Measurements from ENCODE around the gene MYOZ2.
A peak's percentile ranks its signal among the peaks of the same experiment; 100 is the strongest.

Gene MYOZ2

DNA sequence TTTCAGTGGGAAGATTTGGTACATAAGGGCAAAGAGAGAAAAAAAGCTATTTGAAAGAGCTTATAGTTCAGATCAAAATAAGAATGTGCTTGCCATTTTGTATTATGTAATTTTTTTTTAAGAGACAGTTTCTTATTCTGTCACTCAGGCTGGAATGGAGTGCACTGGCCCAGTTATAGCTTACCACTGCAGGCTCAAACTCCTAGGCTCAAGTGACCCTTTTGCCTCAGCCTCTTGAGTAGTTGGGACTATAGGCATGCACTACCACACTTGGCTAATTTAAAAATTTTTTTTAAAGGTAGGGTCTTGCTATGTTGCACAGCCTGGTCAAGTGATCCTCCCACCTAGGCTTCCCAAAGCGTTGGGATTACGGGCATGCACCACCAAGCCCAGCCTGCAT is 54.7 kb downstream of the MYOZ2 start:
- H3K4me1 ChIP-seq = peaks cover 15% of the 10 kb centered on the region

DNA sequence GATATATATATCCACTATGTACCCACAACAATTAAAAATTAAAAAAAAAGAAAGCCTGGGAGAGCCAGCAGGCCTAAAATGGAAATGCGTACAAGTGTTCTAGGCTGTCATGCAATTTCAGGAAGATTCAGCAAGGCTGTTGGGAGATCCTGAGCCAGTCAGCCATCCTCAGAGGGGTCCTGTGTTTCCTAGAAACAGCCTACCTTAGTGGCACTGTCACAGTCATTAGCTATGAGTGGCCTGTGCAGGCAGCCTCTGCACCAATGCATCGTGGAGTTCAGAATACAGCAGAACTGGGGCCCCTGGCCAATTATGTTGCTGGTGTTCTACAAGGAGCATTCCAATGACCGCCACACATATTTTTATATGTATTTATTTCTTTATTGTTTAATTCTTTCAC is 55.9 kb downstream of the MYOZ2 start:
- Histone ChIP-seq H3K4me3 (no peak overlapping the region), H3K4me1 (peaks cover 15% of the 10 kb centered on the region), H3K9me3 (no peaks in the 10 kb centered on the region), H3K27me3 (ENCODE audit: low read depth) (no peaks in the 10 kb centered on the region), H3K36me3 (replicated peaks) (no peaks in the 10 kb centered on the region)
- in situ Hi-C loops (cut with MboI; ENCODE audit: low sequenced_read_pairs) = no loop called here
- no peak for DNase-seq (ENCODE audit: low spot score in 2 of 2)

More for the DNA sequence above, 54.7 kb downstream of the MYOZ2 start:
- Histone ChIP-seq H3K36me3 (replicated peaks) (no peaks in the 10 kb centered on the region), H3K9me3 (no peaks in the 10 kb centered on the region), H3K4me3 (no peak overlapping the region), H3K27me3 (ENCODE audit: low read depth) (no peaks in the 10 kb centered on the region)
- DNase-seq (ENCODE audit: low spot score in 2 of 2) = no peak
- in situ Hi-C loops (cut with MboI; ENCODE audit: low sequenced_read_pairs) = no loop called here

- DNase-seq (ENCODE audit: low spot score in 2 of 2) = no peak
- H3K4me1 ChIP-seq = no peaks in the 10 kb centered on the region
These were observed 62.2 kb downstream of the MYOZ2 start for GRCh38 chr4:119197772-119198212.

GRCh38 chr4:119204916-119205315 is 69.3 kb downstream of the MYOZ2 start:
- in situ Hi-C loops (cut with MboI; ENCODE audit: low sequenced_read_pairs) = no loop called here
- H3K4me3 ChIP-seq = no peak overlapping the region

More at GRCh38 chr4:119197772-119198212, 62.2 kb downstream of the MYOZ2 start:
- Histone ChIP-seq H3K9me3 (no peaks in the 10 kb centered on the region), H3K4me3 (no peak overlapping the region), H3K36me3 (replicated peaks) (no peaks in the 10 kb centered on the region), H3K27me3 (ENCODE audit: low read depth) (no peaks in the 10 kb centered on the region)
- in situ Hi-C loops (cut with MboI; ENCODE audit: low sequenced_read_pairs) = no loop called here

DNA sequence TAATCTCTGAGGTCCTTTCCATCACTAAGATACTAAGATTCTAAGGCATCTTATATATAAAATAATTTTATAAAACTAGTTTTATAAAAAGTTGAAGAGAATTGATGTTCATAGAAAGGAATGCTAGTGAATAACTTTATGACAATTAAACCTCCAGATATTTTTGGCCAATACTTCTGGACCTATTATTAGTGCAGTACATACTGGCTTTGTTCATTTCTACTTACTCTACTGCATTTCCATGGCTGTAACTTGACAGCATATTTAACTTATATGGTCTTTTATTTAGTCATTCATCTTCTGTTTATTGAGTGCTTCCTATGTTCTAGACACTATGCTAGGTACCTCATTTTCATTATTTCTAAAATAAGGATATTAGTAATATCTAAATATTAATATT is 70.1 kb downstream of the MYOZ2 start:
- H3K4me1 ChIP-seq = no peaks in the 10 kb centered on the region

More at GRCh38 chr4:119204916-119205315, 69.3 kb downstream of the MYOZ2 start:
- H3K9me3 ChIP-seq = no peaks in the 10 kb centered on the region
- DNase-seq (ENCODE audit: low spot score in 2 of 2) = no peak
- H3K27me3 ChIP-seq (ENCODE audit: low read depth) = no peaks in the 10 kb centered on the region
- no peaks in the 10 kb centered on the region for H3K36me3 ChIP-seq (replicated peaks)
- no peaks in the 10 kb centered on the region for H3K4me1 ChIP-seq

GRCh38 chr4:119206178-119206577 is 70.5 kb downstream of the MYOZ2 start:
- Histone ChIP-seq H3K4me3 (no peak overlapping the region), H3K4me1 (no peaks in the 10 kb centered on the region), H3K27me3 (ENCODE audit: low read depth) (no peaks in the 10 kb centered on the region), H3K9me3 (no peaks in the 10 kb centered on the region), H3K36me3 (replicated peaks) (no peaks in the 10 kb centered on the region)
- in situ Hi-C loops (cut with MboI; ENCODE audit: low sequenced_read_pairs) = no loop called here
- no peak for DNase-seq (ENCODE audit: low spot score in 2 of 2)

More for the DNA sequence above, 70.1 kb downstream of the MYOZ2 start:
- Histone ChIP-seq H3K36me3 (replicated peaks) (no peaks in the 10 kb centered on the region), H3K9me3 (no peaks in the 10 kb centered on the region), H3K27me3 (ENCODE audit: low read depth) (no peaks in the 10 kb centered on the region), H3K4me3 (no peak overlapping the region)
- no peak for DNase-seq (ENCODE audit: low spot score in 2 of 2)
- in situ Hi-C loops (cut with MboI; ENCODE audit: low sequenced_read_pairs) = no loop called here

GRCh38 chr4:119207051-119207450 is 71.4 kb downstream of the MYOZ2 start:
- DNase-seq (ENCODE audit: low spot score in 2 of 2) = no peak
- peaks cover 4% of the 10 kb centered on the region for H3K4me1 ChIP-seq
- no peaks in the 10 kb centered on the region for H3K27me3 ChIP-seq (ENCODE audit: low read depth)
- H3K9me3 ChIP-seq = no peaks in the 10 kb centered on the region
- in situ Hi-C loops (cut with MboI; ENCODE audit: low sequenced_read_pairs) = no loop called here
- H3K4me3 ChIP-seq = no peak overlapping the region
- H3K36me3 ChIP-seq (replicated peaks) = no peaks in the 10 kb centered on the region

GRCh38 chr4:119209077-119209476 is 73.4 kb downstream of the MYOZ2 start:
- in situ Hi-C loops (cut with MboI; ENCODE audit: low sequenced_read_pairs) = no loop called here
- H3K9me3 ChIP-seq = no peaks in the 10 kb centered on the region
- H3K4me3 ChIP-seq = no peak overlapping the region
- H3K27me3 ChIP-seq (ENCODE audit: low read depth) = no peaks in the 10 kb centered on the region
- no peaks in the 10 kb centered on the region for H3K36me3 ChIP-seq (replicated peaks)
- peaks cover 4% of the 10 kb centered on the region for H3K4me1 ChIP-seq
- no peak for DNase-seq (ENCODE audit: low spot score in 2 of 2)

- Histone ChIP-seq H3K9me3 (no peaks in the 10 kb centered on the region), H3K27me3 (ENCODE audit: low read depth) (no peaks in the 10 kb centered on the region), H3K4me1 (peaks cover 4% of the 10 kb centered on the region), H3K36me3 (replicated peaks) (no peaks in the 10 kb centered on the region), H3K4me3 (no peak overlapping the region)
- in situ Hi-C loops (cut with MboI; ENCODE audit: low sequenced_read_pairs) = no loop called here
- DNase-seq (ENCODE audit: low spot score in 2 of 2) = no peak
These were observed 74.0 kb downstream of the MYOZ2 start for GRCh38 chr4:119209586-119209985.

GRCh38 chr4:119210775-119211174 is 75.1 kb downstream of the MYOZ2 start:
- Histone ChIP-seq H3K4me1 (peaks cover 4% of the 10 kb centered on the region), H3K36me3 (replicated peaks) (no peaks in the 10 kb centered on the region), H3K27me3 (ENCODE audit: low read depth) (no peaks in the 10 kb centered on the region), H3K9me3 (no peaks in the 10 kb centered on the region), H3K4me3 (no peak overlapping the region)
- in situ Hi-C loops (cut with MboI; ENCODE audit: low sequenced_read_pairs) = no loop called here
- DNase-seq (ENCODE audit: low spot score in 2 of 2) = no peak

GRCh38 chr4:119211867-119212233 is 76.2 kb downstream of the MYOZ2 start:
- Histone ChIP-seq H3K27me3 (ENCODE audit: low read depth) (no peaks in the 10 kb centered on the region), H3K9me3 (no peaks in the 10 kb centered on the region), H3K4me1 (peaks cover 4% of the 10 kb centered on the region), H3K36me3 (replicated peaks) (no peaks in the 10 kb centered on the region), H3K4me3 (peak overlapping the region; percentile 87)
- DNase-seq (ENCODE audit: low spot score in 2 of 2) = no peak
- in situ Hi-C loops (cut with MboI; ENCODE audit: low sequenced_read_pairs) = no loop called here

DNA sequence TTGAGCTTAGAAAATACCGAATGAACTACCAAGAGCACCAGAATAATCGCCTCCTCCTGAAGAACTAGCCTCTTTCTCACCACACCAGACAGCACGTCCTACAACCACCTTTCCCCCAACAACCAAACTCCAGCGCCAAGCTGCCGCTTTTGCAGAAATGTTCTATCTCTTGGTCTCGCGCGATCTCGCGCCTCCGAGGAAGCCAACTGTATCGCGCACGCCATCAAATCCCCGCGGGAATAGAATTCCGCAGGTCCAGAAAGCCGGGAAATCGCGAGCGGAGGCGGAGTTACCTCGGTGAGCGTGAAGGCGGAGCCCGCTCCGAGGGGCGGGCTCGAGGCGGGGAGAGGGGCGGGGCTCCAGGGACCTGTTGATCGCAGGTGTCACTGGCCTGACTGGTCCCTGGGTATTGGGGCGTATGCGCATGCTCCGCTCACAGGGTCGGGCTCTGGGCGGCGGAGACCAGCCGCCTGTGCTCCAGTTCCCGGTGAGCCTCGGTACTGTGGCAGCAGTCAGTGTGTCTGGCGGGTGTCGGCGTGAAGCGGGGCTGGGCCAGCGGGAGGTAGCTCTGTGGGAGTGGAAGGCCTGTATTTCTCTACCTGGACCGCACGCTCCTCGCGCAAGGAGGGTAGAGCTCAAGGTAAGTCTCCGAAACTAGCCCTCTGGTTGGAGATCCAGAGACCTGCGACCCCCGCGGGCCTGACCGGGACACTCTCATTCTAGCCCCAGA is 76.8 kb downstream of the MYOZ2 start, which contains the start of gene USP53:
Gene USP53, plus strand, starts transcription at position 480 of the 730 bp plus-strand sequence. CDS start 27,047 bp downstream, outside the sequence.
- H3K4me1 ChIP-seq = peaks cover 4% of the 10 kb centered on the region
- in situ Hi-C loops (cut with MboI; ENCODE audit: low sequenced_read_pairs) = no loop called here
- peak; percentile 94 to 99 for DNase-seq (ENCODE audit: low spot score in 2 of 2)

DNA sequence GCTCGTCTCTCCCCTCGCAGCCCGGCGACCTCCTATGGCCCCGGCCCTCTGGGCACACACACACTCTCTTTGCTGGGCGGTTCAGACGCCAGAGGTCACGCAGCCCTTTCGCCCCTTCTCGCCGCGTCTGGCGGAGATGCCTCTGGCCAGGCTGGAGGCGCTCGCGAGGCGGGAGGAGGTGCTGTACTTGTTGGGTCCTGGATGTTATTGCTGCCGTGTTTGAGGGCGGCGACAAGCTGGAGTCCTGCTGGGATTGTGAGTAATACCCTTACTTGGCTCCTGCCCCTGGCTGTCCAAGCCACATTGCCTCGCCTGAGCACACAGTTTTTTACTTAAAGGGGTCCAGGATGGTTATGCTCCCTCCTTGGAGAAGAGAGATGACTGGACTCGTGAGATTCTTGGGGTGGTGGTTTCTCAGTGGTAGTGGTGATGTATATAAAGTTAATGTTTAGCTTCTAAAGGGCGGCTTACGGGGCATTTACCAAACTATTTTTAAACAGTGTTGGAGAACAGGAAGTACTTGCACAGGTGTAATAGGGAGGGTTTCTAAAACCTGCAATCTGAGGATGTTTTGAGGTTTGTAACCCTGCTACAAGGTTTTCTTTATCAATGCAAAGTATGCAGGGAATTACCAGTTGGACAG is 77.5 kb downstream of the MYOZ2 start:
- H3K27me3 ChIP-seq (ENCODE audit: low read depth) = no peaks in the 10 kb centered on the region
- peak overlapping the region; percentile 87 for H3K4me3 ChIP-seq
- no peaks in the 10 kb centered on the region for H3K36me3 ChIP-seq (replicated peaks)
- H3K4me1 ChIP-seq = peaks cover 4% of the 10 kb centered on the region
- H3K9me3 ChIP-seq = no peaks in the 10 kb centered on the region
- DNase-seq (ENCODE audit: low spot score in 2 of 2) = peak; percentile 79 to 91
- in situ Hi-C loops (cut with MboI; ENCODE audit: low sequenced_read_pairs) = no loop called here

More for the DNA sequence above, 76.8 kb downstream of the MYOZ2 start, which contains the start of gene USP53:
- no peaks in the 10 kb centered on the region for H3K9me3 ChIP-seq
- no peaks in the 10 kb centered on the region for H3K27me3 ChIP-seq (ENCODE audit: low read depth)
- peak within 1 kb of the TSS; percentile 87 for H3K4me3 ChIP-seq
- H3K36me3 ChIP-seq (replicated peaks) = no peaks in the 10 kb centered on the region

DNA sequence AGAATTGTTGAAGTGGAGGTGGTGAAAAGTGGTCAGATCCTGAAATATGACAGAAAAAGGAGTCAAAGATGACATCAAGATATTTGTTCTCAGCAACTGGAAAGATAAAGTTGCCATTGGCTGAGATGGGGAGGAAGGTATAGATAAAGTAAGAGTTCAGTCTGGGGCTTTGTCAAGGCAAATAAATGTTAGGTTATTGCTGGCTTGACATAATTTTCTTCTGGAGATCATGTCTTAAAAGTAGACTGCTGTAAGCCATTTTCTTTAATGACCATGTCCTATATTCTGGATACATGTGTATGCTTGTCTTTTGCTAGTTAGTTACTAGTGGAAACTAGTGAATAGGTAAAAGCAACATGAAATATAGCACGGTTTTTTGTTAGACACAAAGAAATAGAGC is 82.5 kb downstream of the MYOZ2 start:
- DNase-seq (ENCODE audit: low spot score in 2 of 2) = no peak
- Histone ChIP-seq H3K9me3 (no peaks in the 10 kb centered on the region), H3K4me1 (no peaks in the 10 kb centered on the region), H3K36me3 (replicated peaks) (no peaks in the 10 kb centered on the region), H3K27me3 (ENCODE audit: low read depth) (no peaks in the 10 kb centered on the region), H3K4me3 (no peak overlapping the region)
- in situ Hi-C loops (cut with MboI; ENCODE audit: low sequenced_read_pairs) = no loop called here

Measured in HAP-1 (cell line).